HG03064 (cell line): ENCODE data around the gene KBTBD4.
A peak's percentile ranks its signal among the peaks of the same experiment; 100 is the strongest.
"Not testable (repeated sequence)": the region's sequence is repeated elsewhere in the genome, so short reads cannot be mapped to it uniquely, and the experiment has no call there.

Experiments
- ATAC-seq: cut with Tn5 transposase; IDR thresholded peaks from one replicate; pipeline ENCODE4 v1.9.1; 2021; ENCODE audit warnings: low read depth; ENCODE audit not compliant: unreplicated experiment

KBTBD4 gene

DNA sequence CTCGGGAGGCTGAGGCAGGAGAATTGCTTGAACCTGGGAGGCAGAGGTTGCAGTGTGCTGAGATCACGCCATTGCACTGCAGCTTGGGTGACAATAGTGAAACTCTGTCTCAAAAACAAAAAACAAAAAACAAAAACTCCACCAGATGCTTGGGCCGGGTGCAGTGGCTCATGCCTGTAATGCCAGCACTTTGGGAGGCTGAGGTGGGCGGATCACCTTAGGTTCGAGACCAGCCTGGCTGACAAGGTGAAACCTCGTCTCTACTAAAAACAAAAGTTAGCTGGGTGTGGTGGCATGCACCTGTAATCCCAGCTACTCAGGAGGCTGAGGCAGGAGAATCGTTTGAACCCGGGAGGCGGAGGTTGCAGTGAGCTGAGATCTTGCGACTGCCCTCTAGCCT, 14.4 kb downstream of the KBTBD4 start:
- ATAC-seq, result not testable (repeated sequence)

DNA sequence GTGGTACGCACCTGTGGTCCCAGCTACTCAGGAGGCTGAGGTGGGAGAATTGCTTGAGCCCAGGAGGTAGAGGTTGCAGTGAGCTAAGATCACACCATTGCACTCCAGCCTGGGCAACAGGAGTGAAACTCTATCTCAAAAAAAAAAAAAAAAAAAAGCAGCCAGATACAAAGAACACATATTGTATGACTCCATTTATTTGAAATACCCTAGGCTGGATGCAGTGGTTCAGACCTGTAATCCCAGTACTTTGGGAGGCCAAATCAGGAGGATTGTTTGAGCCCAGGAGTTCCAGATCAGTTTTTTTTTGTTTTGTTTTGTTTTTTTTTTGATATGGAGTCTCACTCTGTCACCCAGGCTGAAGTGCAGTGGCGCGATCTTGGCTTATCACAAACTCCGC, 16.4 kb downstream of the KBTBD4 start:
- not testable (repeated sequence) for ATAC-seq

DNA sequence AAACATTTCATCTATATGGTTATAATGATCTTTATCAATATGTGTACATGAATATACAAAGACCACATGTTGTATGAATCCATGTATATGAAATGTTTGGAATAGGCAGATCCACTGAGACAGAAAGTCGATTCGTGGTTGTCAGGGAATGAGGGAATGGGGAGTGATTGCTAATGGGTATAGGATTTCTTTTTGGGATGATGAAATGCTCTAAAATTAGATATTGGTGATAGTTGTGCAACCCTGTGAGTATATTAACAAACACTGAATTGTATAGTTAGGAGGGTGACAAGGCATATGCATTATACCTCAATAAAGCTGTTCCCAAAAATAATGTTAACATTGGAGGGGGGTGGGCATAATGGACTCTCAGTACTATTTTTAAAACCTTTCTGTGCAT, 18.3 kb downstream of the KBTBD4 start:
- no peak for ATAC-seq

DNA sequence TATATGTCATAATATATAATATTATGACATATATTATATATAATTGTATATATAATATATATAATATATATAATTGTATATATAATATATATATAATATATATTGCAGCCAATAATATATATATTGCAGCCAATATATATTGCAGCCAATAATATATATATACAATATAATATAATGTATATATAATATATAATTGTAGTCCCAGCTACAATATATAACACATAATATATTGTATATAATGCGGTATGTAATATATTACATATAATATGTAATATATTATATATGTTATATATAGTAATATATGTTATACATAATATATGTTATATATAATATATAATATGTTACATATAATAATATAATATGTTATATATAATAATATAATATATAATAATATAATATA, 20.1 kb downstream of the KBTBD4 start:
- no peak for ATAC-seq

DNA sequence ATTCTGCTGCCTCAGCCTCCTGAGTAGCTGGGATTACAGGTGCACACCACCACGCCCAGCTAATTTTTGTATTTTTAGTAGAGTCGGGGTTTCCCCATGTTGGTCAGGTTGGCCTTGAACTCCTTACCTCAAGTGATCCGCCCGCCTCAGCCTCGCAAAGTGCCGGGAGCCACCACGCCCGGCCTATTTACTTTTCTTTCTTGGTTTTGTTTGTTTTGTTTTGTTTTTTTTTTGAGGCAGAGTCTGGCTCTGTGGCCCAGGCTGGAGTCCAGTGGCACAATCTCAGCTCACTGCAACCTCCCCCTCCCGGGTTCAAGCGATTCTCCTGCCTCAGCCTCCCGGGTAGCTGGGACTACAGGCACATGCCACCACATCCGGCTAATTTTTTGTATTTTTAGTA, 21.8 kb downstream of the KBTBD4 start:
- not testable (repeated sequence) for ATAC-seq

DNA sequence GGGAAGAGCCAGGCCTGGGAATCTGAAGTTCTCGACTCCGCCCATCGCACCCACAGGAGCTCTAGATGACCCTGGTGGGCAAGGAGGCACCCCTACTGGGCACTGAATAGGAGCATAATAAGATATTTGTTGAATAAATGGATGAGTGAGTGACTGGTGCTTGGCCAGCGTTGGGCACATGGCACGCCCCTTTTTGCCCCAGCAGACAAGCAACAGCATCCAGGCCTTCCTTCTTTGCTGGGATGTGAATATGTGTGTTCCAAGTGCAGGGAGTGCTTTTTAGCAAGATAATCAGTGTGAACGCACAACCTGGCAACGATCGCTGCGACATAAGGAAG, 25.4 kb downstream of the KBTBD4 start:
- peak; percentile 23 for ATAC-seq

DNA sequence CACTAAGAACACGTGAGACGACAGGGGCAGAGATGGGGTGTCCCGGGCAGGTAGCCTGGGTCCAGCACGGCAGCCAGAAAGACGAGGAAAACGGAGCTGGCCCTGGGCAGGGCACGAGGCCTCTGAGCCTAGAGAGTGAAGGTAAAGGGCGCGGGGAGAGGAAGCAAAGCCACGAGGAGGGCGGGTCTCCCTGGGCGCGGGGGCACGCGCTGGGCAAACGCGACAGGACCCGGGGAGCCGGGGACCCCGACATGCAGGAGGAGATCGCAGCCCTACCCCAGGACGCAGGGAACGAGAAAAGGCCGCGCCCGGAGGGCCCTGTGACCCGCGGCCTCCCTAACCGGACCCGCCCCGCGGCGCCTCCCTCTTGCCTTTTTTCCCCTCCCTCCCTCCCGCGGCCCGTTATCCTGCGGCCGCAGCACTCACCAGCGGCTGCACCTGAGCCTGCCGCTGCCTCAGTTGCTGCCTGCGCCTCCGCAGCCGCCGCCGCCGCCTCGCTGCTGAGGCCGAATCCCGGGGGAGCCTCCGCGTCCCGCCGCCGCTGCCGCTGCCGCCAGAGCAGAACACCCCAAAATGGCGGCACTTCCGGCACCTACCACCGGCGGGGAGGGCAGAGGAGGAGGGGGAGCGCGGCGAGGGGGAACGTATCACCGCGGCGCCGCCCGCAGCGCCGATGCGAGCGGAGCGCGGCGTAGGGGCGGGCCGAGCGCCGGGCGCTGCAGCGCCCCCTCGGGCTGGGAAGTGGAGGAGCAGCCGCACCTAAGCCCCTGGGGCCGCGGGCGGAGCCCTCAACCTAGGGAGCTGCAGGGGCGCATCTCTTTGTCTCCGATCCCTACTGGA, 26.0 kb downstream of the KBTBD4 start, which contains the start of gene CELF1:
TSS of gene CELF1 (minus strand) at position 567 of the 840 bp plus-strand sequence. CDS start 53,609 bp downstream, outside the sequence.
- peak; percentile 87 for ATAC-seq

DNA sequence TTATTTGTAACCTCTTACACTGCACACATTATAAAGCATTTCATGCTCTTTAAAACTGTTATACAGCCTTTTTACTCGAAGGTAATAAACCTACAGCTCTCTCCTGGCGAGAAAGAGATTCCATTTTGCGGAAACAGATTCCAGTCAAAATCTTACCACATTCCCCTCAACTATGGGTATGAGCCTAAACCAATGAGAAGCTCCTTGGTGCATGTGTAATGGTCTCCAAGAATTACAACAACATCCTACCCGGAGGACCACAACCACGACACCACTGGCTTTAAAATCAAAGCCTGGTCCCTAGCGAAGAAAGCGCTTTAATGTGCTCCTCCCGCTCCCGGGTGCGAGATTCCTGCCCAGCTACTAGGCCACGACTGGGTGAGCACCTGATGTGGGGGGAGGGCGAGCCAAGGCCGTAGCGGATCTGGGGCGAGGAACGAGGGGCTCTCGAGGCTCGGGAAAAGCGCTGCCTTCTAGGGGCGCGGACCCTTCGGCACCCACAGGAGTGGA, 26.7 kb downstream of the KBTBD4 start:
- ATAC-seq, result no peak

DNA sequence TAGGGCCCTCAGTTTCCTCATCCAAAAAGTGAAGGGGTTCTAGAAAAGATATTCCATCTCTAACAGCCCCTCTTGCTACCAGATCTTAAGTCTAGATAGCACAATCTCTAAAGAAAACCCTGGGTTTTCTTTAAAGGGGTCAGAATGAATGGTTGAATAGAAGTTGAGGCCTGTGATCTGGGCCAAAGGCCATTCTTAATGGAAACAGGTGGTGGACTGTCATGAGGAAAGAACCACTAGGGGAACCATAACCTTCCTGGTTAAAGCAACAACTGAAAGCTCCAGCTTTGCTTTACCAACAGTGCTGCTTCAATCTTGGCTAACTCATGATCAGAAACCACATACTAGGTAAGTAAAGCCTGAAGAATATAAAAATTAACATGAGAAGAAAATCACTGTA, 27.7 kb downstream of the KBTBD4 start:
- no peak for ATAC-seq

DNA sequence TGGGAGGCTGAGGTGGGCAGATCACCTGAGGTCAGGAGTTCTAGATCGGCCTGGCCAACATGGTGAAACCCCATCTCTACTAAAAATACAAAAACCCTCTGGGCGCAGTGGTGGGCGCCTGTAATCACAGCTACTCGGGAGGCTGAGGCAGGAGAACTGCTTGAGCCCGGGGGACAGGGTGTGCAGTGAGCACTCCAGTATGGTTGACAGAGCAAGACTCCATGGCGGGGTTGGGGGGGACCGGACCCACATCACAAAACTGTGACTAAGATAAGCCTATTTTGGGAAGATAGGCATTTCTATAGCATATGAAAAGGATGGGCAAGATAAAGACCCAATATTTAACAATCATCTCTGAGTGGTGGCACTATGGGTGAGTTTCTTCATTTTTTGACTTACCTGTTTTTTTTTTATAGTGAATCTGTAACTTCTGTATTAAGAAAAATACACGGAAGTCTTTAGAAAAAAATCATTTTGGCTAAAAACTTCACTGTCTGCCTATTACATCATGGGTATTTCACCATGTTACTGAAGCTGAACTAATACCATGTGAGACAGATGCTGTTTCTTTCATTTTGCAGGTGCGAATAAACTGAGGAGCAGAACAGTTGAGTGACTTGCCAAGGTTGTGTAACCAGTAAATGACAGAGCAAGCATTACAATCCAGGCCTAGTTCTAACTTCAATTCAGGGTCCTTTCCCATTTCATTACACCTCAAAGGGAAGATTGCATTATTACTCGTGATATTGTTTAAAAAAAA, 28.3 kb downstream of the KBTBD4 start:
- no peak for ATAC-seq

DNA sequence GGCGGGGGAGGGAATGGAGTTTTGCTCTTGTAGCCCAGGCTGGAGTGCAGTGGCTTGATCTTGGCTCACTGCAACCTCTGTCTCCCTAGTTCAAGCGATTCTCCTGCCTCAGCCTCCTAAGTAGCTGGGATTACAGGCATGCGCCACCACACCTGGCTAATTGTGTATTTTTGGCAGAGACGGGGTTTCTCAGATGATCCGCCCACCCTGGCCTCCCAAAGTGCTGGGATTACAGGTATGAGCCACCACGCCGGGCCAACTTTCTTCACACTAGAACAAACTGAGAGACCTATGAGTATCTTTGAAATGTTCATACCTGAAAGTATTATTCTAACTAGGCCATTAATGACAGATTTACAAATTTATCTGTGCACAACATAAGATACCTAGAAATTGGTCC, 32.5 kb downstream of the KBTBD4 start:
- not testable (repeated sequence) for ATAC-seq

DNA sequence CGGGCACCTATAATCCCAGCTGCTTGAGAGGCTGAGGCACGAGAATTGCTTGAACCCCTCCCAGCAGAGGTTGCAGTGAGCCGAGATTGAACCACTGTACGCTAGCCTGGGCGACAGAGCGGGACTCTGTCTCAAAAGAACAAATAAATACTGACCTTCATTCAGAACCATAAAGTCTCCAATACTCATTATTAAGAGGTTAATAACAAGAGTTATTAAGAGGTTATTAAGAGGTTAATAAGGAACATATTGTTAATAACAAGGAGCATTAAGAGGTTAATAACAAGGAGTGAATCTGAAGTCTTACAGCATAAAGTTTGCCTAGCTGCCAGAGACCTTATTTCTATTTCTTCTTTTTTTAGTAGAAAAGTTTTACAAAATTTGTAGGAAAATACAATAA, 33.5 kb downstream of the KBTBD4 start:
- no peak for ATAC-seq

DNA sequence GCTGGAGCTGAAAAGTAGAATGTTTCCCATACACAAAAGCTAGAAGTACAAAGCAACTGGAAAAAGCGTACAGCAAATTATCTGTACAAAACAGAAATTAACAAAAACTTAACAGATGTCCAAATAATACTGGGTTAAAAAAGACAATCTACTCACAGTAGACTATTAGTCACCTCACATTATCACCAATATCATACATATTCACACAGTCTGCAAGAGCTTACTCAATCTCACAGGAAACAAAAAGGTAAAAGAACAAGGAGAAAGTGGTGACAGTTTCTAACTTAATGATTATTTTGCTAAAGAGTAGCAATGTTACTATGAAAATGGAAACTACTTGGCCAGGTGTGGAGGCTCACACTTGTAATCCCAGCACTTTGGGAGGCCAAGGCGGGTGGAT, 37.7 kb downstream of the KBTBD4 start:
- ATAC-seq, result no peak

DNA sequence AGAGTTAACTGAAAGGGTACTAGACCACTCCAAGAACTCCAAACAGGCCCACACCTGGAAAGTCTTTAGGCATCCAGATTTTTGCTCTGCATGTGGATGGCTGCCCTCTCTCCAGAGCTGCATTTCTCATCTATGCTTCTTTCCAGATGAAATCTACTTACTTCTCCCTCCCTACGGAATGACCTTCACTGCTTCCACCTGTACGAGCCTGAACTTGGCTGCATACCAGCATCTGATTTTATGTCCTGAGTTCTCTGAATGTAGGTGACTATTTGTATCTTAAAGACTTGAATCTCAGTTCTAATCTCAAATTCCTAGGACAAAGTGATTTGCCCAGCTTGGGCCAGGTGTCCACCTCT, 39.1 kb downstream of the KBTBD4 start:
- no peak for ATAC-seq

DNA sequence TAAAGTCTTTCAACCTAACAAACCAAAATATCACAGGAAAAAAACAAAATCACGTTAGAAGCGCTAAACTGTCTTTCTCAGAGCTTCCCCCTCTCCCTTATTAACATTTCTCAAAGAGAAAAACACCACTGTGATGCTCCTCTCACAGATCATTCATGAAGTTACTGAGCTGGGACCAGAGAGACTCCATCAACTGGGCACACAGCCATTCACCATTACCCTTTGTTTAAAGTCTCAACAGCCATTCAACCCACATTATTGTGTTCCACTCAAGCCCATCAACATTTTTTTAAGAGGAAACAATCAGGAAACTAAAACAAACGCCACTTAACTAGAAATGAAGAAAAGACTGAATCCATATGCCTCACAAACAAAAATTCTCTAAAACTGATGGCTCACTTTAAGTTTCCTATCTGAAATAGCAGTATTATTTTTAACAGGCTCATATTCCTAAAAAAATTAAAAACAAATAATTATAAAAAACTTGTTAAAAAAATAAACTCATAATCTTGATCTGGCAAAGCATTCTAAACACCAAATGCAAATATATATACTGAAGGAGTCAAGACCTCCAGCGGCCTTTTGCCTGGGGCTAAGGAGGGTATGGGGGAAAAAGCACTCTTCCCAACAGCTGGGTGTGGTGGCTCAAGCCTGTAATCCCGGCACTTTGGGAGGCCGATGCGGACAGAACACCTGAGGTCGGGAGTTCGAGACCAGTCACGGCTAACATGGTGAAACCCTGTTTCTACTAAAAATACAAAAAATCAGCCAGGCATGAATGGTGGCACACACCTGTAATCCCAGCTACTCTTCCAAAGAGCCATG, 39.8 kb downstream of the KBTBD4 start:
- no peak for ATAC-seq

DNA sequence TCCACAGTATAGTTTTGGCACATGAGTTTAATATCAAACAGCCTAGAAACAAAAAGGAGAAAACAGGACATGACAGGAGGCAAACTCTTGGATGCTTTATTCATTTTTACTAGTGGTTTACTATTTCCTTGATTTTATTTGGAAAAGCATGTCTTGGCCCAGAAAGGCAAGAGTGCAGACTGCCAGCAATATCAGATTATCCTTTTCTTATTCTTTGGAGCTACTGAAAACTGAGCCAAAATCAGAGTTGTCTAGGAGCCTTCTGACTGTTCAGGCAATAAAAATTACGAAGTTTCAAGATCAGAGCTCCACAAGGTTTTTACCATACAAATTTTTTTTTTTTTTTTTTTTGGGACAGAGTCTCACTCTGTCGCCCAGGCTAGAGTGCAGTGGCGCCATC, 41.9 kb downstream of the KBTBD4 start:
- ATAC-seq, result no peak

DNA sequence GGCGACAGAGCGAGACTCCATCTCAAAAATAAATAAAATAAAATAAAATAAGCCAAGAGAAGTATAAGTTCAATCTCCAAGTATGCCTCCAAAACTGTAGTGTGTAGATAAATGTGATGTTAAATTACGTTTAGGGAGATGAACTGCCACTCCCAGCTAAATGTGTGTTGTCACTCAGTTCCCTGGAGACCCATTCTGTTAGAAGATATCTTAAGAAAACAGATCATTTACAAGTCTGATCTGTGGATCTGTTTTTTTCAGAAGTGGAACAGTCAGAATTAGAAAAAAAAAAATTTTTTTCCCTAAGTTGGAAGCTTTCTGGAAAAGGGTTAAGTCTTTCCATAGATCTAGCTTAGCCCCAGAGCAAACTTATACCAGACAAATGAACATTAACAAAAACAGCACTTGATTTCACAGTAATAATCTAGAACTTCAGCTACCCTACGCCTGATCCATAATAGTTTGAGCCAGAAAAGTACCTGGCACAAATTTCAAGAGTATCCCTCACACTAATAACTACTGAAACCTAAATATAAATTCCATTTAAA, 44.0 kb downstream of the KBTBD4 start:
- no peak for ATAC-seq

DNA sequence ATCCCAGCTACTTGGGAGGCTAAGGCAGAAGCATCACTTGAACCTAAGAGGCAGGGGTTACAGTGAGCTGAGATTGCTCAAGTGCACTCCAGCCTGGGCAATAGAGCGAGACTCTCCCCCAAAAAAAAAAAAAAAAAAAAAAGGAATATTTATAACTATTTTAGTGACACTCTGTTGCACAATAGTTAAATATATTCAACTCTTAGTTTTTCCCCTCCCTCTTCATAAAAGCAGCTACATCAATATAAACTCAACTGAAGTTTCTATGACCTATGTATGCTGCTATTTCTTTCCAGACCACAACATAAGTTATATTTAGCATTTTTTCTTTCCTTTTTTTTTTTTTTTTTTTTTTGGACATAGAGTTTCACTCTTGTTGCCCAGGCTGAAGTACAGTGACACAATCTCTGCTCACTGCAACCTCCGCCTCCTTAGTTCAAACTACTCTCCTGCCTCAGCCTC, 45.0 kb downstream of the KBTBD4 start:
- no peak for ATAC-seq

DNA sequence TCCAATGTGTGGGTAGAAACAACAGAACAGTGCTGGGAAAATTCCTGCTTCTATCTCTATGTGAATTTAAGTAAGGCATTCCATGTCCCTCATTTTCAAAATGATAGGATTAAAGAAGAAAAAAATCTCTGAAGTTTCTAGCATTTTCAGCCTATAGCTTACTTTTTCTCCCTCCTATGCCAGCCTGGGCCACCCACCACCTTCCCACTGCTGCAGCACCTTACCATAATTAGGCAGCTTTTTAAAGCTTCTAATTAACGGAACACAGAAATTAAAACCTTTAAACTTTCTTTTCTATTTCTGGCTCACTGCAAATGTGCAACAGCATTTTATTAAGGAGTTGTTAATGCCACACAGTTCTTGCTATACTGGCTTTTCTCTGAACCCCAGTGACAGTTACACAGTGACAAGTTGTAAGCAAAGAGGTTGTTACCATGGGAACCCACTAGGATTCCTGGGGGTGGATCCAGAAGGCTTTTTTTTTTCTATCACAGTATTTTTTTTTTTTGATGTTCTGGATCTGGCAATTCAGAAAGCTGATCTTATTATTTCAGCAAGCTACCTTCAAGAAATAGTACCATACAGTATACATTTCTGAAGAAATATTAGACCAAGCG, 46.1 kb downstream of the KBTBD4 start:
- no peak for ATAC-seq

DNA sequence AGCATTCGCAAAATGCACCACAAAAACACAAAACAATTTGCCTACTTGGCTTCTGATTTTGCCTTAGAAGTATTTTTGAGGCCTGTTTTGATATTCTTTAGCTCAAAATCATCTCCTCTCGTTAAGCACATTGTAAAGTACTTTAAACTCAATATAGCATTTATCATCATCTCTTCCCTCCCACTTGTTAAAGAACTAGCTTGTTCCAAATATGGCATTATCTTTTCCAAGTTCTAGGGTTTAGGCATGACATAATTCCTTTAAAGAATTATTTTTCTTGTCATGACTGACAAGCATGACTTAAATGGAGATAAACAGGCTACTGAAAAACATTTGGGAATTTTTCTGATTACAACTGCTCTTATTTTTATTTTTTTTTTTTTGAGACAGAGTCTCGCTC, 47.1 kb downstream of the KBTBD4 start:
- no peak for ATAC-seq
